ENCODE results near the gene DNAAF5. TPM values are rescaled to one million over a fixed set of nuclear protein-coding genes. Genes with fewer than 3 reads are reported as not detected.

Gene DNAAF5
- polyA plus RNA-seq, 3 donors: 33.1 to 40.4 (median 37.0) TPM

DNA sequence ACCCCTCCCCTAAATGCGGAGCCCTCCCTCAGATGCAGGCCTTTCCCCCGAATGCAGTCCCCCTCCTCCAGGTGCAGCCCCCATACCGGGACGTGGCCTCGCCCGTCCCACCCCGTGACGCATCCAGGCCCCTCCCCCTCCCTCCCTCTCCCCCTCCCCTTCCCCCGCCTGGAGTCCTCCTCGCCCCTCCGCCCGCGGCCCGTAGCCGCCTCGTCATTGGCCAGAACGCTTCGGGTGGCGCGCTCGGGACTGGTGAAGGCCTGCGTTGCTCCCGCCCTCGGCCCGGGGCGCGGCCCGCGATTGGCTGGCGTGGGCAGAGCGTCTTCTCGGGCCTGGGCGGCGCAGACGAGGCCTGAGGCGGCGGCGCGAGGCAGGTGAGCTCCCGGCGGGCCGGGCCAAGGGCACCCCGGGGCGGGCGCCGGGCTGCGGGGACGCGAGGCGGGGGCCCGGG, 89.8 kb downstream of the DNAAF5 start:
- peak; percentile 84 to 98 (median 96) for DNase-seq (ENCODE audit: extremely low read depth in 1 of 11, low read depth in 9 of 11, low spot score in 4 of 11)

DNA sequence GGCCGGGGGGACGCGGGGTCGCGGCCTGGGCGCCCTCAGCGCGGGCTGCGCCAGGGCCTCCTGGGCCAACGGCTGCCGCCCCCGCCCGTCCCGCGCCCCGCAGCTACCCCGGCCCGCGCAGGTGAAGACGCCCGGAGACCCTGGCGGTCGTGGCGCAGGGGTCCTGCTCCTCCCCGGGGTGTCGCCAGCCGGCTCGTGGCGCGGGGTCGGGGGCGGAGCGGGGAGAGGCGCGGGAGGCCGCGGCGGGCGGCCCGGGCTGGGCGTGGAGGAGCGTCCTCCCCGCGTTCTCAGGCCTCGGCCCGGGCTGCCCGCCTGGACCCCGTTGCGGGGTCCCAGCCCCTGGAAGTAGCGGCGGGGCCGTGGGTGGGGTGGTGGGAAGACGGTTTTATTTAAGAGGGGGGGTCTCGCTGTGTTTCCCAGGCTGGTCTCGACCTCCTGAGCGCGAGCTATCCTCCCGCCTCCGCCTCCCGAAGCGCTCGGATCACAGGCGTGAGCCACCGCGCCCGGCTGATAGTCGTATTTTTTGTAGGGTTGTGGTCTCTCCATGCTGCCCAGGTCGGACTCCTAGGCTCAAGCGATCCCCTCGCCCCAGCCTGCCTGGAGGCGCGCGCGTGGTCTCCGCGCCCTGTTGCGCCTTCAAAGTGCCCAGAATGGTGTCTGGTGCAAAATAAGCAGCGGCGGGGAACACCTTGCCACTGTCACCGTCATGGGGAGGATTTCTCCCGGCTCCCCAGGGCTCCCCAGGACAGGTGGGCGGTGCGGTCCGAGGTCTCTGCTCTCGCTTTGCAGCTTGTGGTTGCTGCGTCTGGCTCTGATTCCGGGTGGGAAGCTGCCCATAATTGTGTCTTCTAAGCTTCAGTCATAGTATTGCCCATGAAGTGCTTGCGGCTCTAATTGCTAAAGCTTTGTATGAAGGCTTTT, 90.5 kb downstream of the DNAAF5 start:
- no peak for DNase-seq (ENCODE audit: extremely low read depth in 1 of 11, low read depth in 9 of 11, low spot score in 4 of 11)

DNA sequence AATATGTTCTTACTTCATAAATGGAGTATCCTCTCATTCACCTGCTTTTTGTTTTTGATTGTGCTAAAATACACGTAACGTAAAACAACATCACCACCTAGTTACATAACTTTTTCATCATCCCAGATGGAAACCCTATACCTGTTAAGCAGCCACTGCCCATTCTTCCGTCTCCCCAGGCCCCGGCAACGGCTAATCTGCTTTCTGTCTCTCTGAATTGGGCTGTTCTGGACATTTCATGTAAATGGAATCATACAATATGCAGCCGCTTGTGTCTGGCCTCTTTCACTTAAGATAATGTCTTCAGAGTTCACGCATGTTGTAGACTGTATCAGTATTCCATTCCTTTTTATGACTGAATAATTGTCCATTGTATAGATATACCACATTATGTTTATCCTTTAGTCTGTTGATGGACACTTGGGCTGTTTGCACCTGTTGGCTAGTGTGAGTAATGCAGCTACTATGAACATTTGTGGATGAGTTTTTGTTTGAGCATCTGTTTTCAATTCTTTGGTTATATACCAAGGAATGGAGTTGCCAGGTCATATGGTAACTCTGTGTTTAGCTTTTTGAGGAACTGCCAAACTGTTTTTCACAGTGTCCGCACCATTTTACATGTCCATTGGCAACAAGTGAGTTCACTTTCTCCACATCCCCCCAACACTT, 91.7 kb downstream of the DNAAF5 start:
- no peak for DNase-seq (ENCODE audit: extremely low read depth in 1 of 11, low read depth in 9 of 11, low spot score in 4 of 11)

DNA sequence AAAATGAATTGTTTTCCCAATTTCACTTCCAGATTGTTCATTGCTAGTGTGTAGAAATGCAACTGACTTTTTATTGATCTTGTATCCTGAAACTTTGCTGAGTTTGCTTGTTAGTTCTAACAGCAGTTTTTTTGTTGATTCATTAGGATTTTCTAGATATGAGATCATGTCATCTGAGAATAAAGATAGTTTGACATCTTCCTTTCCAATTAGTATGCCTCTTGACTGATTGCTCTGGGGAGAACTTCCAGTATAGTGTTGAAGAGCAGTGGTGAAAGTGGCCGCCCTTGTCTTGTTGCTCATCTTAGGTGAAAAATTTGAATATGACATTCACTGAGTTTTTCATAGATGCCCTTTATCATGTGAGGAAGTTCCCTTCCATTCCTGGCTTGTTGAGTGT, 93.8 kb downstream of the DNAAF5 start:
- DNase-seq (ENCODE audit: extremely low read depth in 1 of 11, low read depth in 9 of 11, low spot score in 4 of 11): no peak

DNA sequence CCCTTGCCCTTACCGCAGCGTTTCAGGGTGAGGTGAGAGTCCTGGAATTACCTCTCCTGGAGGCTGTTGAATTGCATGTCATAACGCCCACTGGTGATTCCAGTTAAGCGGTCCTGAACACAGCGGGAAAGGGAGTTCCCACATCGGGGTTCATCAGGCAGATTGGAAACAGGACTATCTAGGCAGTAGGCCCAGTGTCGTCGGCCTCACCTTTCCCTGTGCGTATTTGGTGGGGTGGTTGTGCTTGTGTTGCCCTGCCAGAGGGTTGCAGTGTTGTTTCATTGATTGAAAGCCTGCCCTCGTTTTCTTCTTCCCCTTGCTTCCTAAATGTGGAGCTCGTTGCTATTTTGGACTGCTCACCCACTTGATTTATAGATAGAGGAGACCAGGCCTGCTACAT, 95.2 kb downstream of the DNAAF5 start:
- DNase-seq (ENCODE audit: extremely low read depth in 1 of 11, low read depth in 9 of 11, low spot score in 4 of 11): no peak

DNA sequence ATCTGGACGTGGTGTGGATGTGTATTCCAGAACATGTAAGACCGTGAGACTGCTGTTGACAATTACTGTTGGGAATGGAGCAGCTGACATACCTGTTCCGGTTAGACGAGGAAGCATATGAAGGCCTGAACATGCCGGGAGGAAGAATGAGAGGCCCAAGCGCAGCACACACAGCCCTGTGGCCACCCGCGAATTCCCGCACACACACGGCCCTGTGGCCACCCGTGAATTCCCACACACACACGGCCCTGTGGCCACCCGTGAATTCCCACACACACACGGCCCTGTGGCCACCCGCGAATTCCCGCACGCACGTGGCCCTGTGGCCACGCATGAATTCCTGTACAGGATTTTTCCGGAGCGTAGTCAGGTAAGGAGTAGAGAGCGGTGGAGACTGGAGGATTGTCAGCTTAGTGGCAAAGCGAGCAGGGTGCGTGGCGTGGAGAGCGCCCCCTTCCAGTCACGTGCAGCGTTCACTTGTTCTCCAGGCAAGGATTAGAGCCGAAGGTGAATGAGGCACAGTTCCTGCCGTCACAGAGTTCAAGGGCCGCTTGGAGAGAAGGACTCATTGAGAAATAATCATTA, 96.3 kb downstream of the DNAAF5 start:
- no peak for DNase-seq (ENCODE audit: extremely low read depth in 1 of 11, low read depth in 9 of 11, low spot score in 4 of 11)

DNA sequence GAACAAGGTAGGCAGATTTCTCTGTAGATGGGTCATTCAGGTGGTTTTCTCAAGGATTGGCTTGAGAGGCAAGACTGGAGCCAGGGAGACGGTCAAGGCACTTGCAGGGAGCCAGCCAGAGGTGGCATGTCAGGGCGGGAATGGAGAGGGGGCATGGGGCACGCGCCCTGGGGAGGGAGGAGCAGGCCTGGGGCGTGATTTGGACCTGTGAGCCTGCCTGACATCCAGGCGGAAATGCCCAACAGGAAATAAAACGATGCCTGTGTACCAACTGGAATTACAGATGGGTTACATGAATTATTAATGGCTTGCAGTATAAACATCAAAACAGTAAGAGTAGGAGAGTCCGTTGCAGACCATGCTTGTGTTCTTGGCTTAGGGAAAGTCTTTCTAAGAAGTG, 97.2 kb downstream of the DNAAF5 start:
- DNase-seq (ENCODE audit: extremely low read depth in 1 of 11, low read depth in 9 of 11, low spot score in 4 of 11): no peak

DNA sequence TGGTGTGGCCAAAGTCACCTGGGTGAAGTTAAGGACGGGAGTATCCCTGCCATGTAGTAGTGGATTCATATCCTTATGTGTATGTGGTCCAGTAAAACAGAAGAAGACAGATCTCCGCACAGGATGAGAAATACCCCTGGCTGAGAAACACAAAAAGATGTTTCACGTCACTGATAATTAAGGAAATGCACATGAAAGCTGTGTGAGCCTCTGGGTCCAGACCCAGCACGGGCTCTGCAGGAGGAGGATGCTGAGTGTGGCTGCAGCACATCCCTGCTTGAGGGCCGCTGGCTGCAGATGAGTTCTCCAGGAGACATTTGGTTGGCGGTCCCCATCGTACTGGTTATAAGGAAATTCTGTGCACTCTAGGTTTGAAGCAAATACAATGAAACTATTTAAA, 97.6 kb downstream of the DNAAF5 start:
- DNase-seq (ENCODE audit: extremely low read depth in 1 of 11, low read depth in 9 of 11, low spot score in 4 of 11): no peak

DNA sequence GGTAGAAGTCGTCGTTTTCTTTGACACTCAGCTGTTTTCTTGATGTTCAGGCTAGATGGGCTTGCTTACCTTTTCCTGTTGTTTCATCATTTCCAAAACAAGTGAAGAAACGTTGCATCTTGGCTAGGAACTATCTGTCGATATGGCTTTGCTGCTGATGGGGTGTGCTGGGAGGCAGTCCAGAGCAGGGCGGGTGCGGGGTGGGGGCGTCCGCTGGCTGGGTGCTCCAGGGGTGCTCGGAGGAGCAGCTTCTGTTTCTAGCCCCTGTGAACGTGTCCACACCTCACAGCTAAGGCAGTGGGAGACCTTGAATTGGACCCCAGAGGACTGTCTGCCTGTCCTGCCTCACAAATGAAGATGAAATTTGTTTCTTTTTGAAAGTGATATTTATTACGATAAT, 98.2 kb downstream of the DNAAF5 start:
- DNase-seq (ENCODE audit: extremely low read depth in 1 of 11, low read depth in 9 of 11, low spot score in 4 of 11): no peak

DNA sequence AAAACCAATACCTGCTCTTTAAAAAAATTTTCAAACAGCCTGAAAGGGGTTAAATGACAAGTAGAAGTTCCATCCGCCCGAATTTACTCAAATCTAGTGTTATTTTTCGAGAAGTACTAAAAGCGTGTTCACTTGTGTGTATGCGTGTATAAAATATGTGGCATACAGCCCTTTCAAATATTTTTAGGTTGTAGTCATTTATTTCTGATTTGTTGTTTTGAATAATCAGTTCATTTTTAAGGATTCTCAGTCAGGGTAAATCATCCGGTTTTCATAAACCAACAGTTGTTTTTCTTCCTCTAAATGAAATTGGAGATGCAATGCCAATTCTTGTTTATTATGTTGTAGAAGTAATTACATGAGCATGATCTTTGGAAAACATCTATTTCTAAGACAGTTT, 98.9 kb downstream of the DNAAF5 start:
- no peak for DNase-seq (ENCODE audit: extremely low read depth in 1 of 11, low read depth in 9 of 11, low spot score in 4 of 11)

DNA sequence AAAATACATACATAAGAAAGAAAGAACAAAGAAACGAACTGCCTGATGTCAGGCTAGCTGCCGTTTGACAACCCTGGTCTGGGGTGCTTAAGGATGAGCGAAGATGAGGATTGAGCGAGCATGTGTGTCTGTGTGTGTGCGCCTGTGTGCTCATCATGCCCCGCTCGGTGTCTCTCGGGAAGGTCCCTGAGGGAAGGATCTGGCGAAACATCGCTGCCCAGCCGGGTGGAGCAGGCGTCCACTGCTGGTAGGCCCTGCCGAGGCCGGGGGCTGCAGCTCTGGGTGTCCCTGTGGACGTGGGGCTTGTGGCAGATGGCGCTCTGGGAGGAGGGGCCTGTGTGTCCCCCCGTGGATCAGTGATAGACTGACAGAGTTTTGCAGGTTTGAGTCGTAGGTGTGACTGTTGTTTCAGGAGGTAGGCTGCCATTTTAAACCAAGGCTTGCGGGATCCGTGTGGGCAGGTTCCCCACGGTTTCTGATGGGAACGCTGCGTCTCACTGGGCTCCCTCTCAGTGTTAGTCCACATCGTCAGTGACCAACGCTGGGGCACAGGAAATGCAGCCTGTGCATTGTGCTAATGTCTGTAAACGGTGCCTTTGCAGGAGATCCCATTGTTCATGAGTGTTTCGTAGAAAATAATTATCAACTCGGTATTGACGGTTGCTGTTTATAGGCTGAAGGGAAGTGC, 99.9 kb downstream of the DNAAF5 start:
- DNase-seq (ENCODE audit: extremely low read depth in 1 of 11, low read depth in 9 of 11, low spot score in 4 of 11): no peak

DNA sequence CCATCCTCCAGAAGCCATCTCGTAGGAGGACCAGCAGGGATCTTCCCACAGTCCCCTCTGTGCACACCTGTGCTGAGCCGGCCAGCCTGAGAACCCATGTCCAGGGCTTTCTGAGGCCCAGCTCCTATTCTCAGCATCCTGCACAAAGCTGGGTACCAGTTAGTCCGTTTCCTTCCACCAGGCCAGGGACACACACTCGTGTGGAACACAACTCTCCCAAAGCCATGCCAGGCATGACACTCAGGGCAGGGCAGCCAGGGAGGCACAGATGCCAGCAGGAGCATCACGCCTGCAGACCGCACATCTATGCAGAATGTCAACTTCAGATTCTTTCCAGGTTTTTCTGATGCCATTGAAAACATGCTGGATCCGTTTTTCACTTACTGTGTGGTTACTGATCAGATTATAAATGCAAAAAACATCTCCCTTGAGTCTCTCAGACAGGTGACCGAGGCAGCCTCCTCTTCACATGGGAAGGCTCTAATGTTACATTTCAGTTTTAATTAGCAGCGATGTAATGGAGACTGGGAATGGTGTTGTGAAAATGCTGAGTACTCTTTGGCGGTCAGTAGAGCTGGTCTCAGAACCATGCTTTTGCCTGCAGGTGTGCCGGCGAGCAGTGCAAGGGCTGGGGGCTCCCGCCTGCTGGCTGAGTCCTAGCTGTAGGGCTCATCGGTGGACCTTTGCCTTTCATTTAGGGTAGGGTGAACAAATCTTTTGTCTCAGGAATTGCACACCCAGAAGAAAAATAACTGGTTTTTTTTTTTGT, 102.5 kb downstream of the DNAAF5 start:
- DNase-seq (ENCODE audit: extremely low read depth in 1 of 11, low read depth in 9 of 11, low spot score in 4 of 11): no peak

DNA sequence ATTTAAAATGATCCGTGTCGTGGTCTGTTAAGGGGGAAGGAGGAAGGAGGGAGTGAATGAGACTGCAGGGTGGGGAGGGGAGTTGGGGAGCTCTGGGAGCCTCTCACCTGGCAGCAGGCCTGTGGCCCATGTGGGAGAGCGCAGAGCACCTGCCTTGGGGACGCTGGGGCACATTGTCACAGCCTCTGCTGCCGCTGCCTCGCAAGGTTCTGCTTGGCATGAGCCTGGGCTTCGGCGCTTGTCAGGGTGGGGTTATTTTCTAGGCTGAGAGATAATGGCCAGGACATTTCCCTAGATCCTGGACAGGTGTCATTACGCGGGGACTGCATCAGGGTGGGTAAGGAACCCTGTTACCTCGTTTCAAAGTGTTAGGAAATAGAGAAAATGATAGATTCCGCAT, 103.6 kb downstream of the DNAAF5 start:
- DNase-seq (ENCODE audit: extremely low read depth in 1 of 11, low read depth in 9 of 11, low spot score in 4 of 11): no peak

DNA sequence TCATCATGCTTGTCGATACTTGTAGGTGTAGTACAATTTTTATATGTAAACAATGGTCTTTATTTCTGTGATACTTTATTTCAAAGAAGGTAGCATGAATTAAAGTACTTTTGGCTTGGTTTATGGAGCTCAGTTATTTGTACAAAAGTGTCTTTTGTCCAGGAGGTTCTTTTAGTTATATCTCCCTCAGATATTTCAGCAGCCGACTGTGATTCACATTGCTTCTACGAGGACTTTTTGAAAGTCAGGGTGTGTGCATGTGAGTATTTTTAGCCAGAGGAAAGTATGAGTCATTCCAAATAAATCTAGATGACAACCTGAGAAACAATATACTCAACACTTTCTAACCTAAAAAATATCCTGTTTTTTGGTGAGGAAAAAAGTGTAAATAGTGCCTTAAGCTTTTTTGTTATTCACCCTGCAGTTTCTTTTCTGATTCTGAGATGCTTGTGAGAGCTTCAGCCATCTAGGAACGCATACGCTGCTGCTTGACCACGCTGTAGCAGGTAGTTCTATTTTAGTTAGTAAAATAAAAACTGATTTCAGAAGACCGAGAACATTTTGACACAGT, 105.2 kb downstream of the DNAAF5 start:
- DNase-seq (ENCODE audit: extremely low read depth in 1 of 11, low read depth in 9 of 11, low spot score in 4 of 11): peak in 4 of 11 donors; percentile 39 to 67 (median 58)

DNA sequence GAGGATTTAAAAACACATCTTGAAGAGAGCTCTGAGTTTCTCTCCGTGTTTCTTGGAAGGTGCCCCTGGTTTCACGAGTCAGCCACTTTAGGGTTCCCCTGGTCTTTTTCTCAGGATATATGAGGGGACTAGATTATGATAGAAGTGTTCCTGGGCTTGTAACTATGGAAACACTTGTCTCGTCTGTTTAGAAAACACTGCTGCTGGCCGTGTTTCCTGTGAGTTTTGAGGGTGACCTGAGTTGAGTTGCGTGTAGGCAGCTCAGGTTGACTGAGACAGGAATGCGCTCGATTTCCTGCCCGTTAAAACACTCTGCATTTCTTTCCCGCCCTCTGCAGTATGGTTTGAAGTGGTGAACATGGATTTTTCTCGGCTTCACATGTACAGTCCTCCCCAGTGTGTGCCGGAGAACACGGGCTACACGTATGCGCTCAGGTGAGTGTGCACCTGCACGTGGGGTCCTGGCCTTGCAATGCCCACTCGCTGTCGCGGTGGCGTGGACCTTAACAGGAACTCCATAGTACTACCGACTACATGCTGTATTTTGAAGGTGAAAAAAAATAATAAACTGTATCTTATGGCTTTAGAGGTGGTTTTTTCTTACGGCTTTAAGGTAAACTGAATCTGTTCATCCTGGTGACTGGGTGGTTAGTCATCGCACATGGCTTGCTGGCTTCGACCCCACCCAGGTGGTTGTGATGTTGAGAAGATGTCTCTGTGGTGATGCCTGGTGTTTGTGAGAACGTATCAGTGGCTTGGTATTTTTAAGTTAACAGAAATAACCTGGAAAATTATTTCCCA, 105.9 kb downstream of the DNAAF5 start, which contains the start of gene SUN1:
TSS of gene SUN1 (plus strand) at position 310 of the 801 bp plus-strand sequence. CDS start at position 359, 49 bp downstream.
- DNase-seq (ENCODE audit: extremely low read depth in 1 of 11, low read depth in 9 of 11, low spot score in 4 of 11): peak in 5 of 11 donors; percentile 45 to 72 (median 57)

DNA sequence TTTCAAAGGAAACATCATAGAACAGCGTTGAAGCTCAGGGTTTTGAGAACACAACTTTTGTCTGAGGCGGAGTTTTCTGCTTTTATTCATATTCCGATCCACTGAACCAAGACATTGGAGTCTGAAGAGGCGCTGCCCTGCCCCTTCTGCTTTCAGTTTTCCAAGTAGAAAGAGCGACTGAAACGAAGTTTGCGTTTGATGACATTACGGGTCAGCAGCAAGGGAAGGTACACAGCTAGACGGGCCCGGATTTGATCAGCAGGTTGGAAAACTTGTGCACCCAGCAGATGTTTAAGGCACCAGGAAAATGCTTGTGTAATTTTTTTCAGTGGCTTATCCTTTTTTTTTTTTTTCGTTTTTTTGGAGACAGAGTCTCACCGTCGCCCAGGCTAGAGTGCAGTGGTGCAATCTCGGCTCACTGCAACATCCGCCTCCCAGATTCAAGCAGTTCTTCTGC, 106.5 kb downstream of the DNAAF5 start:
- no peak for DNase-seq (ENCODE audit: extremely low read depth in 1 of 11, low read depth in 9 of 11, low spot score in 4 of 11)

DNA sequence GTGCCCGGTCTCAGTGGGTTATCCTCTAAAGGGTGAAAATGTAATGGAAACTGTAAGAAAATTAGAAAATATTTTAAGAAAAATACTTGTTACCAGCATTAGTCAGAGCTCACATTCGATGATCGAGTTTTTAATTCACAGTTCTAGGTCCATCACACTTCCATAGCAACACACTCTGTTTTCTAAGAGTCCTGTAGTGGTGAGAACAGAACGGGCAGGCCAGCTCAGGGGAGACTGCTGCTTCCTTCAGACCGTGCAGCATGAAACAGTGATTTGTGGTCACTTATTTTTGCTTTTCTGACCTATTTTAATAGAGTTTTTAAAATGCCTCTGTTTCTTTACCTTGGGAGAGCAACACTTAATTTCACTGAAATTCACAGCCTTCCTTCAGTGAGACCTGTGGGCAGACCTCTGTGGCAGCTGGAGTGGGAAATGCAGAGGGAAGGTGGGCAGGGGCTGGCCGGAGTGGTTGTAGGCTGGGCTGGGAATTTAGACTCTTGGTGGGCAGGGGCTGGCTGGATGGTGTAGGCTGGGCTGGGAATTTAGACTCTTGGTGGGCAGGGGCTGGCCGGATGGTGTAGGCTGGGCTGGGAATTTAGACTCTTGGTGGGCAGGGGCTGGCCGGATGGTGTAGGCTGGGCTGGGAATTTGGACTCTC, 107.2 kb downstream of the DNAAF5 start:
- no peak for DNase-seq (ENCODE audit: extremely low read depth in 1 of 11, low read depth in 9 of 11, low spot score in 4 of 11)
